Liver (tissue), 9 donors: ENCODE measurements around the gene MYOM1. TPM values are rescaled to one million over a fixed set of nuclear protein-coding genes. Genes with fewer than 3 reads are reported as not detected.

Experiments
- DNase-seq: peaks from one replicate; pipeline ENCODE4 v3.0.0-alpha.2; 2017; ENCODE audit warnings: low spot score
- H3K27ac ChIP-seq, 2 donors: one replicate each; pipeline ENCODE4 v1.7.0; 2013; ENCODE audit warnings: inconsistent platforms in 2 of 2, low read length in 2 of 2, control low read depth in 1 of 2, low read depth in 1 of 2, mild to moderate bottlenecking in 1 of 2
- H3K27me3 ChIP-seq, 4 donors: one replicate each; pipeline versions ENCODE4 v1.6.1 to v1.7.0; 2013; ENCODE audit warnings: low read length in 3 of 4, inconsistent platforms in 1 of 4, mild to moderate bottlenecking in 1 of 4, moderate library complexity in 1 of 4; ENCODE audit not compliant: control insufficient read depth in 4 of 4, insufficient read depth in 4 of 4
- H3K36me3 ChIP-seq, 4 donors: one replicate each; pipeline versions ENCODE4 v1.6.1 to v1.7.0; 2013; ENCODE audit warnings: low read length in 3 of 4, mild to moderate bottlenecking in 3 of 4, low read depth in 1 of 4, moderate library complexity in 1 of 4; ENCODE audit not compliant: control insufficient read depth in 4 of 4, insufficient read depth in 3 of 4
- H3K4me1 ChIP-seq, 4 donors: one replicate each; pipeline versions ENCODE4 v1.6.1 to v1.7.0; 2013; ENCODE audit warnings: low read length in 3 of 4, mild to moderate bottlenecking in 3 of 4, moderate library complexity in 1 of 4; ENCODE audit not compliant: control insufficient read depth in 4 of 4, insufficient read depth in 4 of 4
- H3K4me3 ChIP-seq, 3 donors: one replicate each; pipeline versions ENCODE4 v1.6.1 to v1.7.0; 2013; ENCODE audit warnings: low read length in 3 of 3, control low read depth in 1 of 3, low read depth in 1 of 3, mild to moderate bottlenecking in 1 of 3
- H3K9ac ChIP-seq, 2 donors: one replicate each; pipeline ENCODE4 v1.7.0; 2013; ENCODE audit warnings: low read length in 2 of 2, mild to moderate bottlenecking in 2 of 2, moderate library complexity in 2 of 2, control low read depth in 1 of 2, low read depth in 1 of 2
- H3K9me3 ChIP-seq, 4 donors: one replicate each; pipeline versions ENCODE4 v1.6.1 to v1.7.0; 2013; ENCODE audit warnings: low read length in 3 of 4; ENCODE audit not compliant: control insufficient read depth in 4 of 4
- ATF3 ChIP-seq: IDR thresholded peaks from 2 replicates; pipeline ENCODE4 v1.6.1; 2016; ENCODE audit warnings: antibody characterized with exemption
- EGR1 ChIP-seq, 2 donors: IDR thresholded peaks; 2 replicates each; pipeline ENCODE4 v1.6.1; 2016 to 2018; ENCODE audit warnings: antibody characterized with exemption in 2 of 2, low read depth in 2 of 2
- FOXA1 ChIP-seq: IDR thresholded peaks from 2 replicates; pipeline ENCODE4 v1.6.1; 2016; ENCODE audit warnings: antibody characterized with exemption
- FOXA2 ChIP-seq: IDR thresholded peaks from 2 replicates; pipeline ENCODE4 v1.6.1; 2016; ENCODE audit warnings: antibody characterized with exemption
- GABPA ChIP-seq, 2 donors: IDR thresholded peaks in 1 of 2; conservative IDR thresholded peaks in 1 of 2; 2 replicates each; pipeline ENCODE4 v1.6.1; 2016; ENCODE audit warnings: antibody characterized with exemption in 2 of 2, mild to moderate bottlenecking in 1 of 2, moderate library complexity in 1 of 2
- HNF4A ChIP-seq, 2 donors: conservative IDR thresholded peaks; 2 replicates each; pipeline ENCODE4 v1.6.1; 2016; ENCODE audit warnings: antibody characterized with exemption in 2 of 2, mild to moderate bottlenecking in 2 of 2
- HNF4G ChIP-seq: IDR thresholded peaks from 2 replicates; pipeline ENCODE4 v1.6.1; 2016; ENCODE audit warnings: antibody characterized with exemption
- JUND ChIP-seq, 2 donors: IDR thresholded peaks; 2 replicates each; pipeline ENCODE4 v1.6.1; 2016; ENCODE audit warnings: antibody characterized with exemption in 2 of 2
- MAX ChIP-seq: IDR thresholded peaks from 2 replicates; pipeline ENCODE4 v1.6.1; 2016; ENCODE audit warnings: antibody characterized with exemption
- NR2F2 ChIP-seq: IDR thresholded peaks from 2 replicates; pipeline ENCODE4 v1.6.1; 2016; ENCODE audit warnings: antibody characterized with exemption
- RAD21 ChIP-seq, 2 donors: IDR thresholded peaks; 2 replicates each; pipeline ENCODE4 v1.6.1; 2016; ENCODE audit warnings: antibody characterized with exemption in 2 of 2, mild to moderate bottlenecking in 2 of 2
- RXRA ChIP-seq, 2 donors: IDR thresholded peaks; 2 replicates each; pipeline ENCODE4 v1.6.1; 2017 to 2018; ENCODE audit warnings: antibody characterized with exemption in 2 of 2, mild to moderate bottlenecking in 1 of 2
- SP1 ChIP-seq: IDR thresholded peaks from 2 replicates; pipeline ENCODE4 v1.6.1; 2018; ENCODE audit warnings: antibody characterized with exemption, mild to moderate bottlenecking
- TAF1 ChIP-seq: conservative IDR thresholded peaks from 2 replicates; pipeline ENCODE4 v1.6.1; 2016; ENCODE audit warnings: antibody characterized with exemption, mild to moderate bottlenecking
- YY1 ChIP-seq: IDR thresholded peaks from 2 replicates; pipeline ENCODE4 v1.6.1; 2016; ENCODE audit warnings: antibody characterized with exemption, mild to moderate bottlenecking
- ZBTB33 ChIP-seq: IDR thresholded peaks from 2 replicates; pipeline ENCODE4 v1.6.1; 2016; ENCODE audit warnings: antibody characterized with exemption
- WGBS: extraction: QIAGEN DNeasy Blood & Tissue Kit; methylation state at CpG from one replicate; pipeline ENCODE4 v1.1.7; 2013; 5-methylcytosine and 5-hydroxymethylcytosine counted together
- polyA plus RNA-seq, 2 donors: library from polyadenylated mRNA; stranded (reverse) in 1 of 2; unstranded in 1 of 2; fragments of 200-250 nt in 1 of 2; fragments of >200 nt in 1 of 2; fragmentation: Nextera tagmentation in 1 of 2; extraction: Ambion mirVana in 1 of 2; gene quantifications; one replicate each; pipeline versions ENCODE4 v1.2.1 to v1.2.3, GENCODE V29; 2013 to 2015
- total RNA-seq, 2 donors: library from RNA; depleted of rRNA; stranded (reverse); fragments of >200 nt; gene quantifications; one replicate each; pipeline ENCODE4 v1.2.3, GENCODE V29; 2014
- donor health status: healthy.
- donor health status: healthy.
- donor health status: healthy.
- donor health status: healthy.
- donor health status: healthy.

MYOM1 gene
- total and polyA plus RNA-seq, 4 donors: 10.1 to 48.4 (median 21.3) TPM

- no peak overlapping the region for H3K4me3 ChIP-seq
- DNase-seq: no peak
- peaks cover 18 to 67% (median 57%) of the 10 kb centered on the region in 4 donors for H3K4me1 ChIP-seq
- TF ChIP-seq HNF4A (conservative IDR thresholded peaks at IDR 0.05) (peak; percentile 4 to 25), JUND (IDR thresholded peaks at IDR 0.05) (peak; percentile 26 to 35), RXRA (IDR thresholded peaks at IDR 0.05) (peak in 1 of 2 donors; percentile 38), GABPA (IDR thresholded peaks at IDR 0.05 in 1 of 2, conservative IDR thresholded peaks at IDR 0.05 in 1 of 2) (no peak), TAF1 (no peak)
- 49% methylated on average over 2 of the region's 2 CpGs for WGBS
- no peak overlapping the region for H3K9ac ChIP-seq
- H3K36me3 ChIP-seq: no peaks in the 10 kb centered on the region
- no peaks in the 10 kb centered on the region for H3K9me3 ChIP-seq
- no peak overlapping the region for H3K27ac ChIP-seq
- no peaks in the 10 kb centered on the region for H3K27me3 ChIP-seq
Measured at GRCh38 chr18:3264362-3264761, 44.6 kb upstream of the MYOM1 start.

- 14% methylated on average over 8 of the region's 8 CpGs for WGBS
- Histone ChIP-seq H3K4me1 (peaks cover 14 to 56% (median 47%) of the 10 kb centered on the region in 4 donors), H3K9me3 (no peaks in the 10 kb centered on the region), H3K27ac (peak overlapping the region; percentile 94 to 95), H3K4me3 (peak overlapping the region; percentile 81 to 98 (median 86)), H3K9ac (peak overlapping the region; percentile 64 to 98), H3K36me3 (peaks cover 0 to 5% (median 3%) of the 10 kb centered on the region in 4 donors), H3K27me3 (no peaks in the 10 kb centered on the region)
- TF ChIP-seq ZBTB33: no peak
- no peak for TF ChIP-seq RAD21 (IDR thresholded peaks at IDR 0.05)
- no peak for TF ChIP-seq TAF1
- TF ChIP-seq HNF4G: no peak
- no peak for TF ChIP-seq YY1
- TF ChIP-seq JUND (IDR thresholded peaks at IDR 0.05): no peak
- TF ChIP-seq NR2F2: no peak
- TF ChIP-seq HNF4A (conservative IDR thresholded peaks at IDR 0.05): no peak
- no peak for TF ChIP-seq ATF3
- TF ChIP-seq SP1: no peak
- no peak for TF ChIP-seq MAX
- no peak for TF ChIP-seq FOXA2
- TF ChIP-seq EGR1 (IDR thresholded peaks at IDR 0.05; ENCODE audit: low read depth in 2 of 2): no peak
- no peak for DNase-seq
Measured at GRCh38 chr18:3263132-3263700, 43.4 kb upstream of the MYOM1 start.

DNA sequence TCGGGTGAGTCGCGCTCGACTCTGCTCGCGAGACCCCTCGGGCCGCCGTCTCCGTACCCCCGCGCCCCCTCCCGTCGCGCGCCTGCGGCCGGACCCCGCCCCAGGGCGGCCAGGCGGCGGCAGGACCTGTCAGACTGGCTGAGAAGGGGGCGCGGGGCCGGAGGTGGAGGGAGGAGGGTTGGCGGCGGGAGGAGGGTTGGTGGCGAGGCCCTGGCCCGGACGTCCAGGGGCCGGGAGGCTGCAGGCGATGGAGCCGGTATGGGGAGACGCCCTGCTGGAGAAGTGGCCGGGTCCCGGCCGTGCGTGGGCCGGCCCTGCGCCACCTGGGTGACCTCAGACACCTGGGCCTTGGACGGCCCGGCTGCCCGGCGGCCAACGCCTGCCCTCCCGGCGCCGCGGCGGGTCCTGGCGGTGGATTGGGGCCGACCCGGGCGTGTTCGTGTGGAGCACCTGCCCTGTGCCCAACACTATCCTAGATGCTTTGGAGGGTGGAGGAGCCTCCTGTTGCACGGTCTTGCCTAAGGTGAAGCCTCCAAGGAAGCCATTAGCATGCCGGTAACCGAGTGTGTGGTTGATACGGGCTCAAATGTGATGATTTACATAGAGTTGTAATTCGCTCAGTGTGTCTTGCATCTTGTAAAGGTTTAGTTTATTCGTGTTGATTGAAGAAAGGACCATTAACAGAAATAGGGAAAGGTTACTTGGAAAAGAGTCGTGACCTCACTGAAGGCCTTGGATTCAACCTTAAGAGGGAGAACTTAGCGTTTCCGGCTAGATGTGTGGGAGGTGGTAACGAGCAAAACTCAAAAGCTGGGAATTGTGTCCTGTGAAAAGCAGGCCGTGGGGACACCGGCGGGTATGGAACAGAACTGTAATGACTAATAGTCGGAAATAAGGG is 42.7 kb upstream of the MYOM1 start:
- peak overlapping the region; percentile 81 to 98 (median 86) for H3K4me3 ChIP-seq
- DNase-seq: no peak
- H3K9me3 ChIP-seq: no peaks in the 10 kb centered on the region
- no peaks in the 10 kb centered on the region for H3K27me3 ChIP-seq
- H3K27ac ChIP-seq: peak overlapping the region; percentile 94 to 95
- TF ChIP-seq FOXA1: no peak
- TF ChIP-seq GABPA (IDR thresholded peaks at IDR 0.05 in 1 of 2, conservative IDR thresholded peaks at IDR 0.05 in 1 of 2): peak in 1 of 2 donors; percentile 33
- H3K4me1 ChIP-seq: peaks cover 14 to 50% (median 41%) of the 10 kb centered on the region in 4 donors
- peak overlapping the region; percentile 64 to 98 for H3K9ac ChIP-seq
- H3K36me3 ChIP-seq: peaks cover 0 to 9% (median 6%) of the 10 kb centered on the region in 4 donors
- WGBS: under 1% methylated on average over 67 of the region's 69 CpGs
